AG04450 (cell line): Measurements from ENCODE around the gene PPFIA1. TPM values are rescaled to one million over a fixed set of nuclear protein-coding genes. Genes with fewer than 3 reads are reported as not detected.

Source experiments
- CTCF ChIA-PET: fragments of 300-600, 350-600 bp; formaldehyde crosslinking; extraction: SDS; loops from one replicate; lab custom pipeline; 2022; ENCODE audit warnings: antibody characterized with exemption, inconsistent platforms; lab: Charles Lee
- POLR2A ChIA-PET: fragments of 350-600 bp; formaldehyde crosslinking; extraction: SDS; loops from one replicate; lab custom pipeline; 2021; ENCODE audit warnings: antibody characterized with exemption, inconsistent platforms; lab: Yijun Ruan, JAX
- DNase-seq: peaks from one replicate; pipeline ENCODE4 v3.0.0-alpha.2; 2011; ENCODE audit warnings: low read depth, low spot score
- H3K27ac ChIP-seq: one replicate; pipeline ENCODE4 v1.5.1; 2012; ENCODE audit warnings: low read depth, low read length, control low read depth
- H3K27me3 ChIP-seq: one replicate; pipeline ENCODE4 v1.6.0; 2012; ENCODE audit warnings: low read length; ENCODE audit not compliant: control insufficient read depth, insufficient read depth
- H3K4me3 ChIP-seq: 2 replicates; pipeline ENCODE4 v1.5.1; 2011; ENCODE audit warnings: mild to moderate bottlenecking, low read depth, low read length, control low read depth
- H3K9me3 ChIP-seq: 2 replicates; pipeline ENCODE4 v1.5.1; 2012; ENCODE audit warnings: low read length; ENCODE audit not compliant: control insufficient read depth, insufficient read depth
- CTCF ChIP-seq: IDR thresholded peaks from 2 replicates; pipeline ENCODE4 v1.5.1; 2011; ENCODE audit warnings: low read depth, low read length, control low read depth, inconsistent platforms
- polyA plus RNA-seq: library from polyadenylated mRNA; depleted of rRNA; stranded (reverse); fragments of >200 nt; gene quantifications from 2 replicates; pipeline ENCODE4 v1.2.3, GENCODE V29; 2011

Gene PPFIA1
- polyA plus RNA-seq, 1 experiment = 39.9 TPM

GRCh38 chr11:70418130-70418529 lies 147.6 kb downstream of the PPFIA1 start:
- no peak overlapping the region for H3K4me3 ChIP-seq
- ChIA-PET POLR2A (interaction anchor here (0.7 kb wide), 1 partner anchor 13 kb away, joined by 3 read pairs; no protein-coding TSS in a partner anchor), CTCF (no interaction called here)
- H3K9me3 ChIP-seq = no peaks in the 10 kb centered on the region; the same call in 1 of the 2 replicates
- DNase-seq = no peak
- no peak for TF ChIP-seq CTCF
- no peak overlapping the region for H3K27ac ChIP-seq
- no peaks in the 10 kb centered on the region for H3K27me3 ChIP-seq

GRCh38 chr11:70419307-70420007 lies 149.0 kb downstream of the PPFIA1 start:
- H3K4me3 ChIP-seq = no peak overlapping the region
- H3K9me3 ChIP-seq = no peaks in the 10 kb centered on the region; the same call in 1 of the 2 replicates
- H3K27me3 ChIP-seq = no peaks in the 10 kb centered on the region
- ChIA-PET CTCF (no interaction called here), POLR2A (no interaction called here)
- no peak for DNase-seq
- no peak for TF ChIP-seq CTCF
- no peak overlapping the region for H3K27ac ChIP-seq

GRCh38 chr11:70420008-70420464 lies 149.5 kb downstream of the PPFIA1 start:
- DNase-seq = no peak
- ChIA-PET CTCF (no interaction called here), POLR2A (no interaction called here)

GRCh38 chr11:70420496-70420895 lies 150.0 kb downstream of the PPFIA1 start:
- ChIA-PET CTCF (no interaction called here), POLR2A (no interaction called here)
- no peak for TF ChIP-seq CTCF

More at GRCh38 chr11:70420008-70420464, 149.5 kb downstream of the PPFIA1 start:
- H3K27me3 ChIP-seq = no peaks in the 10 kb centered on the region
- H3K27ac ChIP-seq = no peak overlapping the region
- H3K9me3 ChIP-seq = no peaks in the 10 kb centered on the region; the same call in 1 of the 2 replicates
- no peak overlapping the region for H3K4me3 ChIP-seq
- TF ChIP-seq CTCF = no peak

GRCh38 chr11:70421123-70421522 lies 150.6 kb downstream of the PPFIA1 start:
- H3K9me3 ChIP-seq = no peaks in the 10 kb centered on the region; the same call in 1 of the 2 replicates
- ChIA-PET POLR2A (no interaction called here), CTCF (no interaction called here)

More at GRCh38 chr11:70420496-70420895, 150.0 kb downstream of the PPFIA1 start:
- H3K27me3 ChIP-seq = no peaks in the 10 kb centered on the region
- no peak overlapping the region for H3K4me3 ChIP-seq
- no peak overlapping the region for H3K27ac ChIP-seq
- no peak for DNase-seq
- no peaks in the 10 kb centered on the region; the same call in 1 of the 2 replicates for H3K9me3 ChIP-seq

More at GRCh38 chr11:70421123-70421522, 150.6 kb downstream of the PPFIA1 start:
- no peak for TF ChIP-seq CTCF
- Histone ChIP-seq H3K27me3 (no peaks in the 10 kb centered on the region), H3K27ac (no peak overlapping the region), H3K4me3 (no peak overlapping the region)
- DNase-seq = no peak
